Neural cell (in vitro differentiated cells): ENCODE results near the gene STK36.

Experiments used
- CTCF ChIP-seq: fragments of 450-650 bp; IDR thresholded peaks from 2 replicates; pipeline ENCODE4 v1.5.1; 2014; ENCODE audit warnings: antibody characterized with exemption, mild to moderate bottlenecking, moderate library complexity; ENCODE audit not compliant: poor library complexity, severe bottlenecking
- EP300 ChIP-seq: fragments of 450-650 bp; conservative IDR thresholded peaks from 2 replicates; pipeline ENCODE4 v1.6.1; 2014; ENCODE audit warnings: antibody characterized with exemption, mild to moderate bottlenecking, moderate library complexity; ENCODE audit not compliant: poor library complexity, severe bottlenecking
- EZH2 ChIP-seq: fragments of 200-600, 300-800 bp; shearing (Covaris generic), sonication (generic); IDR thresholded peaks from 2 replicates; pipeline ENCODE4 v1.6.1; 2014; ENCODE audit warnings: antibody characterized with exemption, low read length, borderline replicate concordance, mild to moderate bottlenecking; ENCODE audit not compliant: insufficient read depth, poor library complexity, severe bottlenecking
- MXI1 ChIP-seq: fragments of 450-650 bp; conservative IDR thresholded peaks from 2 replicates; pipeline ENCODE4 v1.6.1; 2014; ENCODE audit warnings: antibody characterized with exemption, mild to moderate bottlenecking; ENCODE audit not compliant: poor library complexity, severe bottlenecking
- POLR2AphosphoS5 ChIP-seq: IDR thresholded peaks from 2 replicates; pipeline ENCODE4 v1.6.1; 2012
- RAD21 ChIP-seq: fragments of 450-650 bp; conservative IDR thresholded peaks from 2 replicates; pipeline ENCODE4 v1.6.1; 2014; ENCODE audit warnings: antibody characterized with exemption, mild to moderate bottlenecking, moderate library complexity

- TF ChIP-seq CTCF (no peak), EP300 (no peak), RAD21 (no peak), POLR2AphosphoS5 (no peak), EZH2 (no peak), MXI1 (no peak)
Measured at GRCh38 chr2:218744615-218745014, 72.7 kb downstream of the STK36 start.
